ENCODE results near the gene ALDH1B1. TPM values are rescaled to one million over a fixed set of nuclear protein-coding genes. Genes with fewer than 3 reads are reported as not detected.

The ALDH1B1 gene
- total RNA-seq, 1 experiment from 2014 or later, result 35.7 TPM

DNA sequence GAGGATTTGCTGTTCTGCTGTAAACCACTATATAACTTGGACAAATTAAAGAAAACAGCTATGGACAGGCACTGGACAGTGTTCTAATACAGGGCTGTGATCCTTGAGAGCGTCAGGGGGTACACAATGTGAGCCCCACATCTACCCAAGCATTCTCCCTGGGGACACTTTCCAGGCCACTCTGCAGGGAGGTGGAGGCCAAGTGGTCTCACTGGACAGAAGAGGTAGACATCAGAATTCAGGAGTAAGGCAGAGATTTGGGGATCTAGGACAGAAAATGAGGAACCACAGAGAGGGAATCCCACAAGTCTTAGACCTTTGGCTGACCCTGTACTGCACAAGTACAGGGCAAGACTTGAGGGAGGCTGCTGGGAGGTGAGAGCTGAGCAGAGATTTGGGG is 35.6 kb downstream of the ALDH1B1 start:
- Mint-ChIP-seq H3K27ac (ENCODE audit: unreplicated experiment) (no peak overlapping the region), H3K27me3 (ENCODE audit: insufficient read depth, unreplicated experiment) (peaks cover 6% of the 10 kb centered on the region), H3K9me3 (ENCODE audit: unreplicated experiment) (no peaks in the 10 kb centered on the region), H3K4me3 (ENCODE audit: unreplicated experiment) (no peak overlapping the region), H3K4me1 (ENCODE audit: low read depth, unreplicated experiment) (peaks cover 3% of the 10 kb centered on the region), H3K36me3 (ENCODE audit: insufficient read depth, unreplicated experiment) (no peaks in the 10 kb centered on the region)
- DNase-seq, result no peak
- Histone ChIP-seq H3K4me3 (ENCODE audit: low read depth, low read length) (no peak overlapping the region), H3K9me3 (no peaks in the 10 kb centered on the region), H3K36me3 (ENCODE audit: control insufficient read depth, insufficient read depth, low read length) (no peaks in the 10 kb centered on the region), H3K4me1 (no peaks in the 10 kb centered on the region), H3K27me3 (replicated peaks; ENCODE audit: control insufficient read depth, insufficient read depth, low read length) (no peaks in the 10 kb centered on the region)
- CTCF ChIA-PET, result no interaction called here
- intact Hi-C loops (cut with micrococcal nuclease; ENCODE audit: unreplicated experiment), result no loop called here
- POLR2A ChIA-PET, result no interaction called here
- no TSS peak for BruUV-seq (replicated peaks)
- no peak for TF ChIP-seq CTCF (IDR thresholded peaks at IDR 0.05; ENCODE audit: insufficient read depth in 1 of 2, low read depth in 1 of 2, low read length in 1 of 2, severe bottlenecking in 1 of 2, unreplicated experiment in 1 of 2)

GRCh38 chr9:38431116-38431515 is 38.6 kb downstream of the ALDH1B1 start:
- H3K4me3 ChIP-seq (ENCODE audit: low read depth, low read length), result no peak overlapping the region
- Mint-ChIP-seq H3K36me3 (ENCODE audit: insufficient read depth, unreplicated experiment) (no peaks in the 10 kb centered on the region), H3K27me3 (ENCODE audit: insufficient read depth, unreplicated experiment) (peaks cover 4% of the 10 kb centered on the region), H3K9me3 (ENCODE audit: unreplicated experiment) (no peaks in the 10 kb centered on the region), H3K27ac (ENCODE audit: unreplicated experiment) (no peak overlapping the region), H3K4me1 (ENCODE audit: low read depth, unreplicated experiment) (peaks cover 28% of the 10 kb centered on the region), H3K4me3 (ENCODE audit: unreplicated experiment) (no peak overlapping the region)
- intact Hi-C loops (cut with micrococcal nuclease; ENCODE audit: unreplicated experiment), result no loop called here
- CTCF ChIA-PET, result no interaction called here
- H3K36me3 ChIP-seq (ENCODE audit: control insufficient read depth, insufficient read depth, low read length), result no peaks in the 10 kb centered on the region
- H3K27me3 ChIP-seq (replicated peaks; ENCODE audit: control insufficient read depth, insufficient read depth, low read length), result no peaks in the 10 kb centered on the region
- no peak for DNase-seq
- no peak for TF ChIP-seq CTCF (IDR thresholded peaks at IDR 0.05; ENCODE audit: insufficient read depth in 1 of 2, low read depth in 1 of 2, low read length in 1 of 2, severe bottlenecking in 1 of 2, unreplicated experiment in 1 of 2)
- BruUV-seq (replicated peaks), result no TSS peak
- no peaks in the 10 kb centered on the region; the same call in 1 of the 2 replicates for H3K9me3 ChIP-seq
- peaks cover 14% of the 10 kb centered on the region for H3K4me1 ChIP-seq
- POLR2A ChIA-PET, result no interaction called here

DNA sequence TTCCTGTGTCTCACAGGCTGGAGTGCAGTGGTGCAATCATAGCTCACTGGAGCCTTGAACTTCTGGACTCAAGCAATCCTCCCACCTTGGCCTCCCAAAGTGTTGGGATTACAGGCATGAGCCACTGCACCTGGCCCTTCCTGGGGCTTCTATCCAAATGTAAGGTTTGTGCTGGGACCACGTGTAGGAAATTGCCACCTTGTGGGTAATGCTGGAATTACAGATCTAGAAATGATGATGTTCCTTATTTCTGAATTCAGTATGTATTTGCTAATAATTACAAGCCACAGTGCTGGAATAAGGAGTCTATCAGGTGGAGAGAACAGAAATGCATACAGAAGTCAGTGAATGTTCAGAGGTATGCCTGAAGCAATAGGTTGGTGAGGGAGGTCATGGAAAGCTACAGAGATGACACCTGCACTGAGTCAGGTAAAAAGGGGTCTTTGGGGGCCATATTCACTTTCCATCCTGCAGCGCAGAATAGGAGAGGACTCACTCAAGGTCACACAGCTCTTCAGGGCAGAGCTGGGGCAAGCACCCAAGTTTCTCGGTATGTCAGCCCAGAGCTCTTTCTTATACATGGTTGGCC is 40.5 kb downstream of the ALDH1B1 start:
- Histone ChIP-seq H3K27me3 (replicated peaks; ENCODE audit: control insufficient read depth, insufficient read depth, low read length) (no peaks in the 10 kb centered on the region), H3K4me1 (peaks cover 29% of the 10 kb centered on the region), H3K36me3 (ENCODE audit: control insufficient read depth, insufficient read depth, low read length) (no peaks in the 10 kb centered on the region), H3K4me3 (ENCODE audit: low read depth, low read length) (no peak overlapping the region), H3K9me3 (peaks cover 5% of the 10 kb centered on the region; the same call in 1 of the 2 replicates)
- POLR2A ChIA-PET, result no interaction called here
- H3K9me3 Mint-ChIP-seq (ENCODE audit: unreplicated experiment), result no peaks in the 10 kb centered on the region
- no peaks in the 10 kb centered on the region for H3K36me3 Mint-ChIP-seq (ENCODE audit: insufficient read depth, unreplicated experiment)
- no peak overlapping the region for H3K4me3 Mint-ChIP-seq (ENCODE audit: unreplicated experiment)
- no peaks in the 10 kb centered on the region for H3K27me3 Mint-ChIP-seq (ENCODE audit: insufficient read depth, unreplicated experiment)
- no peak overlapping the region for H3K27ac Mint-ChIP-seq (ENCODE audit: unreplicated experiment)
- H3K4me1 Mint-ChIP-seq (ENCODE audit: low read depth, unreplicated experiment), result peaks cover 41% of the 10 kb centered on the region
- CTCF ChIA-PET, result interaction anchor here (0.7 to 1.3 kb wide), 2 partner anchors 11 to 15 kb away, joined by 3 read pairs; no protein-coding TSS in a partner anchor
- intact Hi-C loops (cut with micrococcal nuclease; ENCODE audit: unreplicated experiment), result loop anchor here (1.0 to 2.0 kb wide), 2 partner anchors 20 to 62 kb away; no protein-coding TSS in a partner anchor
- no TSS peak for BruUV-seq (replicated peaks)
- DNase-seq, result peak in 1 of 2 experiments; percentile 35
- peak; percentile 36 to 72 for TF ChIP-seq CTCF (IDR thresholded peaks at IDR 0.05; ENCODE audit: insufficient read depth in 1 of 2, low read depth in 1 of 2, low read length in 1 of 2, severe bottlenecking in 1 of 2, unreplicated experiment in 1 of 2)

All from Caco-2 (cell line).